ENCODE measurements around the gene IVD.
A peak's percentile ranks its signal among the peaks of the same experiment; 100 is the strongest.

IVD gene

DNA sequence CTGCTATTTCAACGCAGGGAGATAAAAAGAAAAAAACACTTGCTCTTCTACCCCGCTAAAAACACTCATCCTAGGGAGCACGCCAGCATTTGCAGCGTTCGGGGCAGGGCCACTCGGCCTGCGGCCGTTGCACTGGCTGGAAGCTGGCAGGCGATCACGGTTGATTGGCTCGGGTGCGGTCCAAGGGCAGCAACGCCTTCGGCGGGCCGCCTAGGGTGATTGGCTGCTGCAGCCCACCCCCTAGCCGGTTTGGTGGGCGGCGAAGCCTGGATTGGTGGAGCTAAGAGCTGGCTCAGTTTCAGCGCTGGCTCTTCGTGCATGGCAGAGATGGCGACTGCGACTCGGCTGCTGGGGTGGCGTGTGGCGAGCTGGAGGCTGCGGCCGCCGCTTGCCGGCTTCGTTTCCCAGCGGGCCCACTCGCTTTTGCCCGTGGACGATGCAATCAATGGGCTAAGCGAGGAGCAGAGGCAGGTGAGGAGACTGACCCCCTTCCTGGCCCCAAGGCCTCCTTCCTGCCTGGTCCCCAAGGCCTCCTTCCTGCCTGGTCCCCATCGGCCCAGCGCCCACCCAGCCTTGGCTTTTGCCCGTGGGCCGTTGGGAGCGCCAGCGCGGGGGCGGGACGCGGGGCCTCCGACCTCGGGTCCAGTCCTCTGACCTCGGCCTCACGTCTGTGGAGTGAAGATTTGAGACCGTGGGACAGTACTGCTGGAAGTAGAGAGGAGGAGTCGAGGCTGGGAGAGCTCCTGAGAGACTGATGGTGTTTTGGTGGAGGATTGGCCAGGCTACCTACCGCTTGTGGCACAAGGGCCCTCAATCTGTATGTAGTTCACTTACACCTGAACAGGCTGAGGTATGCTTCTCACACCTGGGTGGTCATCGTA lies at the start of gene IVD:
Gene IVD, plus strand, starts transcription at position 295 of the 881 bp plus-strand sequence. Its CDS starts 33 bp downstream, at position 328.
- peak; percentile 89 for DNase-seq (ENCODE audit: low read depth, low spot score)

DNA sequence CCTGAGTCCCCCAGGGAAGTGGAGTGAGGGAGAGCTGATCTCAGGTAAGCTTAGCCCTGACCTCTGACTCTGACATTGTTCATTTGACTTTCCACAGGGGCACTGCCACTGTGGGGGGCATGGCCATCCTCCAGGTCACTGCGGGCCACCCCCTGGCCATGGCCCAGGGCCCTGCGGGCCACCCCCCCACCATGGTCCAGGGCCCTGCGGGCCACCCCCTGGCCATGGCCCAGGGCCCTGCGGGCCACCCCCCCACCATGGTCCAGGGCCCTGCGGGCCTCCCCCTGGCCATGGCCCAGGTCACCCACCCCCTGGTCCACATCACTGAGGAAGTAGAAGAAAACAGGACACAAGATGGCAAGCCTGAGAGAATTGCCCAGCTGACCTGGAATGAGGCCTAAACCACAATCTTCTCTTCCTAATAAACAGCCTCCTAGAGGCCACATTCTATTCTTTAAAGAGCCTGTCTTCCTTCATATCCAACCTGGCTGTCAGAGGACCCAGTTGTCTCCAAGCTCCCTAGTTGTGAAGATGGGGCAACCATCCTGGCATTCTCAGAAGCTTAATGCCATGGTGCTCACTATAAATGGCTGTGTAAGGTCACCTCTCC lies 49.5 kb upstream of the IVD start:
- no peak for DNase-seq (ENCODE audit: low read depth, low spot score)

DNA sequence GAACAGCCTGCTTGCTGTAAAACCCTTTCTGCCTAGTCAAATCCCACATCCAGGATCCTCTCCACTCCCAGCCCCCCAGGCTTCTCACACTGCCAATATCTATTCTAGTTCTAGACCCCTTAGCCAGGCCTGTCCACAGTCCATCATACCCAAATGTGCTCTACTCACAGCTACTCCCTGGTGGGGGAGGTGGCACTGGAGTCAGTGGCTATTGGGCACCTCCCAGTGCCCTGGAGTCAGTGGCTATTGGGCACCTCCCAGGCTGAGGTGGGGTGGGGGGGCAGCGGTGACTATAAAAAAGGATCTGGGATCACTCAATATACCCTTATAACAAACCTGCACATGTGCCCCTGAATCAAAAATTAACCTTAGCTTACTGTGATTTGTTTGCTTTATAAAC lies 48.3 kb upstream of the IVD start:
- no peak for DNase-seq (ENCODE audit: low read depth, low spot score)

DNA sequence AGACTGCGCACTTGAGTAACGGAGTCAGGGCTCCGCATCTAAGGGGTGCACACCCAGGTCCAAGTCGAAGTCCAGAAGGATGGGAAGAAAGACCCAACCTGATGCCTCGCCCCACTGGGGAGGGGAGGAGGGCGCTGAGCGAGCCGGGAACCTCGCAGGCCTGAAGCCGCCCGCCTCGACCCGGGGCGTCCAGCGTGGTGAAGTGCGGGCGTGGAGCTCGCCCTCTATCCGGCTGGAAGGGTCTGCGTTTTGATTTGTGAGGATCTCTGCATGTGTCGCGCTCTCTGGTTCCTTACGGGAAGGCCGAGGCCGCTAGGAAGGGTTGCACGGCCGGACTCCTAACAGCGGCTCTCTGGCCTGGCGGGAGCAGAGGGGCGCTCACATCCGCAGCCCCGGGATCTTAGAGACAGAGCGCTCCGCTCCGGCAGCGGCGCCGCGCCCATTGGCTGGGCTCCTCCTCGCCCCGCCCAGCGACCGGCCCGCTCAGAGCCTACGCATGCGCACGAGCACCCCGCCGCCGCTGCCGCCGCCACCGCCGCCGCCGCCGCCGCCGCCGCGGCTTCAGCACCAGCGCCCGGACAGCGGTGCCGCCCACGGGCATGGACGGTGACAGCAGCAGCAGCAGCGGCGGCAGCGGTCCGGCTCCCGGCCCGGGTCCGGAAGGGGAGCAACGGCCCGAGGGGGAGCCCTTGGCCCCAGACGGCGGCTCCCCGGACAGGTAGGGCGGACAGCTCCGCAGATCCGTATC lies 47.7 kb upstream of the IVD start, which contains the start of gene DISP2:
Gene DISP2, plus strand, starts transcription at position 497 of the 748 bp plus-strand sequence. Its CDS starts 103 bp downstream, at position 600.
- no peak for DNase-seq (ENCODE audit: low read depth, low spot score)

DNA sequence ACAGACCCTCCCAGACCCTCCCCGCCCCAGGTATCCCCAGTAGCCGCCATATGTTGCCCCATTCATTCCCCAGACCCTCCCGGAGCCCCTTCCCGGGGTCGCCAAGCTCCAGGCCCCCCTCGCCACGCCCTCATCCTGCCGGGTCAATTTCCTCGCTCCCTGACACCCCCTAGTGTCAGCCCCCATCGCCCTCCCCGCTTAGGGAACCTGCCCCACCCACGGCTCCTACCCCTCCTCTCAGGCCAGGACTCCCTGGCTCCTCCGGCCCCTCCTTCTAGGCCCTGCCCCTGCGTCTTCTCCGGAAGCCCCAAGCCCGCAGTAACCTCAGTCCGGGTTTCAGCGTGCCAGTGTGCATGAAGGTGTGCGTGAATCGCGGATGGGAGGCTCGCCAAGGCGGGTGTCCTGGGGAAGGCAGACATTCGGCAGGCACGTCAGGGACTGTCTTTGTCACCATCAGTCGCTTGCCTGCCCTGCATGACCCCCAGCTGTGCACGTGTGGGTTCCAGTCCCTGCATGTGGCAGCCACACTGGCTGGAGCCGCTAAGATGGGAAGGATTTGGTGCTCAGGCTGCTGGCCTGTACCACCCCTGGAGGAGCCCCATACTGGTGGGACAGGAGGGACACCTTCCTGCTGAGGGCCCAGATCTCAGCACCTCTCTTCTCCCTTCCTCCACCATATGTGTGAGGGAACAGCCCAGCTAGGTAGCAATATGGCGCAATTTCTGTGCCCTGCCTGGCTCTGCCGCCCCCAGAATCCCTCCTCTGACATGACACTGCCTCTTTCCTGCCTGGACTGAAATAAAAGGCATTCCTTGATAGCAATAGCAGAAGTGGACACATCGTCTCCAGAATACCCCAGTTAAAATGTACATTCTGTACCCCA lies 46.9 kb upstream of the IVD start:
- no peak for DNase-seq (ENCODE audit: low read depth, low spot score)

DNA sequence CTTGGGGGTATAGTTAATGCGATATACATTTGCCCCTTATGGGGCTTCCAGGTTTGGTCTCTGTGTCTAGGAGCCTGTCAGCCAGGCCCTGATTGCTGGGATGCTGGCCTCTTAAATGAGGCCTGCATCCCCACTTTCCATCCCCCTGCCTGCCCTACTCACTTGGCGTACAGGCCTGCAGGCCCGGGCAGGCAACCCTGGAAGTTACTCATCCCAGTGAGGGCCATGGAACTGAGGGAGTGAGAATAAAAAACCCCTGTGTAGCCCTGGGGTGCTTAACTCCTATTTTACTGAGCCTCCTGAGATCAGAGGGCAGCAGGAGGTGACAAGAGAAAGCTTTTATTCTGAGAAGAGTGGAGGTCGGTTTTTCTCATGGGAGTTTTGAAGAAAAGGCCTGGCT lies 45.6 kb upstream of the IVD start:
- no peak for DNase-seq (ENCODE audit: low read depth, low spot score)

DNA sequence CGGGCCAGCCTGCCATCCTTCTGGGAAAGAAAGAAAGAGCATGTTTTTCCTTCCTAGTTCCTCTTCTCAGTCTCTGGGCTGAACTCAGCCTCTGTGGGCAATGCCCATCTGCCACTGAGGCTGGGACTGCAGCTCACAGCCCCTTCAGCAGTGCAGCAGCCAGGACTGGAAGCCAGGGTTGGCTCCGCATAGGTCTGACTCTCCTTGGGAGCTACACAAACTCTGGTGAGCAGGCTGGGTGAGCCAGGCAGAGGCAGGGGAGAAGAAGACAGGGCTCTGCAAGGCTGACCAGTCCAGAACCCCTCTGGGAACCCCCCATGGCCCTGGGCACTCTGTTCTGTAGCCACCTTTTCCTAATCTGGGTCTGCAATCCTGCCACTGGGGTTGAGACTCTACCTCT lies 44.0 kb upstream of the IVD start:
- no peak for DNase-seq (ENCODE audit: low read depth, low spot score)

DNA sequence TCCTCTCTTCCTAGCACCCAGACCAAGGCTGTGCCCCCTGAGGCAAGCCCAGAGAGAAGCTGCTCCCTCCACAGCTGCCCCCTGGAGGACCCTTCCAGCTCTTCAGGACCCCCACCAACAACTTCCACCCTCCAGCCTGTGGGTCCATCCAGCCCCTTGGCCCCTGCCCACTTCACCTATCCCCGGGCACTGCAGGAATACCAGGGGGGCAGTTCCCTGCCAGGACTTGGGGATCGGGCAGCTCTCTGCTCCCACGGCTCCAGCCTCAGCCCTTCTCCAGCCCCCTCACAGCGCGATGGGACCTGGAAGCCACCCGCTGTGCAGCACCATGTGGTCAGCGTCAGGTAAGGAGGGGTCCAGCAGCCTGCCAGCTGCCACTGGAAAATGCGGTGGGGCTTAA lies 42.0 kb upstream of the IVD start:
- no peak for DNase-seq (ENCODE audit: low read depth, low spot score)

DNA sequence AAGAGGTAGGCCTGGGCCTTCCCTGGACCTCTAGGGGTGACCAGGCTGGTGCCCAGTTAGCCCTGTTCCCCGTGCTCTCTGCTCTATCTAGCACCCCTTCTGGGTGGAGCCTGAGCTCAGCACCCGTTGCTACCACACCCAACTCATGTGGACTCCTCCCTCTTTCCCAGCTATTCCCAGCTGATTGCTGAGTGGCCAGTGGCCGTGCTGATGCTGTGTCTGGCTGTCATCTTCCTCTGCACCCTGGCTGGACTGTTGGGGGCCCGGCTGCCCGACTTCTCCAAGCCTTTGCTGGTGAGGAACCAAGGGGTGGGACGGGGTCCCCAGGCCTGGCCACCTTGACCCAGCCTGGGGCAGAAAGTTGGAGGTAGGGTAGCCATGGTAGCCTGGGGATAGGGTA lies 41.3 kb upstream of the IVD start:
- DNase-seq (ENCODE audit: low read depth, low spot score), result no peak

DNA sequence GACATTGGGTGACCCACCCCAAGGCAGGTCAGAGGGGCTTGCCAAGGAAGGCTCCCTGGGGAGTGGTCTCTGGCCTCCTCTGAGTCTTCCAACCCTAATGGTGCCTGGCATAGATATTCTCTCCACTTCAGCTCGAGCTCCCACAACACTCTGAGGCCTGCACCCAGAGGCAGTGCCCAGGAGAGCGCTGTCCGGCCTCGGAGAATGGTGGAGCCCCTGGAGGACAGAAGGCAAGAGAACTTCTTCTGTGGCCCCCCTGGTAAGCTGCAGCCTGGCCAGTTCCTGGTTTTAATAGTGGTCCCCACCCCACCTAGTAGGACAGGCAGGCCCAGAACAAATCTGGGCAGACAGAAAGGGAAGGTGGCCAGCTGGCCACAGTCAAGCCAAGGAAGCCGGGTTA lies 40.6 kb upstream of the IVD start:
- DNase-seq (ENCODE audit: low read depth, low spot score), result no peak

DNA sequence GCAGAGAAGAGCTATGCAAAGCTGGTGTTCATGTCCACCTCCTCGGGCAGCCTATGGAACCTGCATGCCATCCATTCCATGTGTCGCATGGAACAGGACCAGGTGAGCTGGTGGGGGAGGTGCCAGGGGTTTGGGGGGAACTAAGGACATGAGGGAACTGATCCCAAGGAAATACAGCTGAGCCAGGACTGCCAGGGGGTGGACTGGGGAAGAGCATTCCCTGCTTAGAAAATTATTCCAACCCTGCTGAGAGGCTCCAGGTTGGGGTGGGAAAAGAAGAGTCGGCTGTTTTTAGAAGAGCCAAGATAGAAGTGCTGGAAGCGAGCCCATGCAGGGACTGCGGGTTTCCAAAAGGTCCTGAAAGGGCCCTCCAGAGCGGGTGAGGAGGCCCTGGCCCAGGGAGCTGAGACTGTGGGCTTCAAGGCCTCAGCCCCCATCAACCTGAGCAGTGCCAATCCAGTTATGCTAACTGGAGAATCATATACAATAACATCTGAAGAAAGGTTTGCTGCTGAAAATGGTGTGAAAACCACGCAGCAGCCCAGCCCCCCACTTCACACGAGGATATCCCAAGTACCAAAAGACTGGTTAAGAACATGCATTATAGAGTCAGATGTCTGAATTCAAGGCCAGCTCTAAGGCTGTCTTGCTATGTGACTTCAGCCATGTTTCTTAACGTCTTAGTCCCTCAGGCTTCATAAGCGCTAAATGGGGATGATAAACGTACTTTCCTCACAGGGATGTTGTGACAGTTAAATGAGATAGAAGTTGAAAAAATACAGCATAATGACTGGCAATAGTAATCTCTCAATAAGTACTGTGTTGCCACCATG lies 39.8 kb upstream of the IVD start:
- no peak for DNase-seq (ENCODE audit: low read depth, low spot score)

DNA sequence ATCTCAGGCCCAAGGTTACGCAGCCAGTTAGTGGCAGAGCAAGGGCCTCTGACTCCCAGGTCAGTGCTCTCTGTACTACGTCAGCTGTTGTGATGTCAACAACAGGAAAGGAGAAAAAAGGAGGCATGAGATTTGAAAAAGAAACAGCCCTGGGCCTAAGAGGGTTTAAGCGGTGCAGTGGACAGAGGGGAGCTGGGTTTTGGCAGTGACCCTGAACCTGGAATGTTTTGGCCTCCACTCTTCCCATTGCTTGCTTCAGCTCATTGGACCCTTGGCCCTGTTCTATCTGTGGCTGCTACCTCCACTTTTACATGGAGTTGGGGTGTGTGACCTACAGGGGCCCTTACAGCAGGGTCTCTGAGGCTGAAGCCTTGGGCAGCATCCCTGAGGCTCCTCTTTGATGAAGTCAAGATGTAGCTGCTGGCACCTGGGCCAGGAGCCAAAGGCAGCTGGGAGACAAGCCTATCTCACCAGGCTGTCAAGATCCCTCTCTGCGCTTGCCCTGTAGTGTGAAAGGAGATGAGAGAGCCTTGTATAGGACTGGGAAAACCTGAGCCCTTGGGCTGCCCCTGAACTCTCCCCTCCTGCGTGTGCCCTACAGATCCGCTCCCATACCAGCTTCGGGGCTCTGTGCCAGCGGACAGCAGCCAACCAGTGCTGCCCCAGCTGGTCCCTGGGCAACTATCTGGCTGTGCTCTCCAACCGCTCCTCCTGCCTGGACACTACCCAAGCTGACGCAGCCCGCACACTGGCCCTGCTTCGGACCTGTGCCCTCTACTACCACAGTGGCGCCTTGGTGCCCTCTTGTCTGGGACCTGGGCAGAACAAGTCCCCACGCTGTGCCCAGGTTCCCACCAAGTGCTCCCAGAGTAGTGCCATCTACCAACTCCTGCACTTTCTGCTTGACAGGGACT lies 38.9 kb upstream of the IVD start:
- DNase-seq (ENCODE audit: low read depth, low spot score), result no peak

DNA sequence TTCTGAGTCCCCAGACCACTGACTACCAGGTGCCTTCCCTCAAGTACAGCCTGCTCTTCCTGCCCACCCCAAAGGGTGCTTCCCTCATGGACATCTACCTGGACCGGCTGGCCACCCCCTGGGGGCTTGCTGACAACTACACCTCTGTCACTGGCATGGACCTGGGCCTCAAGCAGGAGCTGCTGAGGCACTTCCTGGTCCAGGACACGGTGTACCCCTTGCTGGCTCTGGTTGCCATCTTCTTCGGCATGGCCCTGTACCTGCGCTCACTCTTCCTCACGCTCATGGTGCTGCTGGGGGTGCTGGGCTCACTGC lies 38.3 kb upstream of the IVD start:
- DNase-seq (ENCODE audit: low read depth, low spot score), result no peak

DNA sequence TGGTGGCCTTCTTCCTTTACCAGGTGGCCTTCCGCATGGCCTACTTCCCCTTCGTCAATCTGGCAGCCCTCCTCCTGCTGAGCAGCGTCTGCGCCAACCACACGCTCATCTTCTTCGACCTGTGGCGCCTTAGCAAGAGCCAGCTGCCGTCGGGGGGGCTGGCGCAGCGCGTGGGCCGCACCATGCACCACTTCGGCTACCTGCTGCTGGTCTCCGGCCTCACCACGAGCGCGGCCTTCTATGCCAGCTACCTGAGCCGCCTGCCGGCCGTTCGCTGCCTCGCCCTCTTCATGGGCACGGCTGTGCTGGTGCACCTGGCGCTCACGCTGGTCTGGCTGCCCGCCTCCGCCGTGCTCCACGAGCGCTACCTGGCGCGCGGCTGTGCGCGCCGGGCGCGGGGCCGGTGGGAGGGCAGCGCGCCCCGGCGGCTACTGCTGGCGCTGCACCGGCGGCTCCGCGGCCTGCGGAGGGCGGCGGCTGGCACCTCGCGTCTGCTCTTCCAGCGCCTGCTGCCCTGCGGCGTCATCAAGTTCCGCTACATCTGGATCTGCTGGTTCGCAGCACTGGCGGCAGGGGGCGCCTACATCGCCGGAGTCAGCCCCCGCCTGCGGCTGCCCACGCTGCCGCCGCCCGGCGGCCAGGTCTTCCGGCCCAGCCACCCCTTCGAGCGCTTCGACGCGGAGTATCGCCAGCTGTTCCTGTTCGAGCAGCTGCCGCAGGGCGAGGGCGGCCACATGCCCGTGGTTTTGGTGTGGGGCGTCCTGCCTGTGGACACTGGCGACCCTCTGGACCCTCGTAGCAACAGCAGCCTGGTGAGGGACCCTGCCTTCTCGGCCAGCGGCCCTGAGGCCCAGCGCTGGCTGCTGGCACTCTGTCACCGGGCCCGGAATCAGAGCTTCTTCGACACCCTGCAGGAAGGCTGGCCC lies 37.6 kb upstream of the IVD start:
- DNase-seq (ENCODE audit: low read depth, low spot score), result peak; percentile 79

DNA sequence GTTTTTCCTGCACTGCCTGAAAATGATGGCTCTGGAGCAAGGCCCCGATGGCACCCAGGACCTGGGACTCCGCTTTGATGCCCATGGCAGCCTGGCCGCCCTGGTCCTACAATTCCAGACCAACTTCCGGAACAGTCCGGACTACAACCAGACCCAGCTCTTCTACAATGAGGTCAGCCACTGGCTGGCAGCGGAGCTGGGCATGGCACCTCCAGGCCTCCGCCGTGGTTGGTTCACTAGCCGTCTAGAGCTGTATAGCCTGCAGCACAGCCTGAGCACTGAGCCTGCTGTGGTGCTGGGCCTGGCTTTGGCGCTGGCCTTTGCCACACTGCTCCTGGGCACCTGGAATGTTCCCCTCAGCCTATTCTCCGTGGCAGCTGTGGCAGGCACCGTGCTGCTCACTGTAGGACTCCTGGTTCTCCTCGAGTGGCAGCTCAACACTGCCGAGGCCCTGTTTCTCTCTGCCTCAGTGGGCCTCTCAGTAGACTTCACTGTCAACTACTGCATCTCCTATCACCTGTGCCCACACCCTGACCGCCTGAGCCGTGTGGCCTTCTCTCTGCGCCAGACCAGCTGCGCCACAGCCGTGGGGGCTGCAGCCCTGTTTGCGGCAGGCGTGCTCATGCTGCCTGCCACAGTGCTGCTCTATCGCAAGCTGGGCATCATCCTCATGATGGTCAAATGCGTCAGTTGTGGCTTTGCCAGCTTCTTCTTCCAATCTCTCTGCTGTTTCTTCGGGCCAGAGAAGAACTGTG lies 36.7 kb upstream of the IVD start:
- no peak for DNase-seq (ENCODE audit: low read depth, low spot score)

DNA sequence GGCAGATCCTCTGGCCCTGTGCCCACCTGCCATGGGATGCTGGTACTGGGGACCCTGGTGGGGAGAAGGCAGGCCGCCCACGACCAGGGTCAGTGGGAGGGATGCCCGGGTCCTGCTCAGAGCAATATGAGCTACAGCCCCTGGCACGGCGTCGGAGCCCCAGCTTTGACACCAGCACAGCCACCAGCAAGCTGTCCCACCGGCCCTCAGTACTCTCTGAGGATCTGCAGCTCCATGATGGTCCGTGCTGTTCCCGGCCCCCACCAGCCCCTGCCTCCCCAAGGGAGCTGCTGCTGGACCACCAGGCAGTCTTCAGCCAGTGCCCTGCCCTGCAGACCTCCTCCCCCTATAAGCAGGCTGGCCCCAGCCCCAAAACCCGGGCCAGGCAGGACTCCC lies 36.1 kb upstream of the IVD start:
- no peak for DNase-seq (ENCODE audit: low read depth, low spot score)

DNA sequence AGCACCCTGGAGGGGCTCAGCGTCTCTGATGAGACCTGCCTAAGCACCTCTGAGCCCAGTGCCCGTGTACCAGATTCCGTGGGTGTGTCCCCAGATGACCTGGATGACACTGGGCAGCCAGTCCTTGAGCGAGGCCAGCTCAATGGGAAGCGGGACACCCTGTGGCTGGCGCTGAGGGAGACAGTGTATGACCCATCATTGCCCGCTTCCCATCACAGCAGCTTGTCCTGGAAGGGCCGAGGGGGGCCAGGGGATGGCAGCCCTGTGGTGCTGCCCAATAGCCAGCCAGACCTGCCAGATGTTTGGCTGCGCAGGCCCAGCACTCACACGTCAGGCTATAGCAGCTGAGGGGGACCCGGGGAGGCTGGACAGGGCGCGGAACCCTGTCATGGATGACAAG lies 35.6 kb upstream of the IVD start:
- DNase-seq (ENCODE audit: low read depth, low spot score), result no peak

DNA sequence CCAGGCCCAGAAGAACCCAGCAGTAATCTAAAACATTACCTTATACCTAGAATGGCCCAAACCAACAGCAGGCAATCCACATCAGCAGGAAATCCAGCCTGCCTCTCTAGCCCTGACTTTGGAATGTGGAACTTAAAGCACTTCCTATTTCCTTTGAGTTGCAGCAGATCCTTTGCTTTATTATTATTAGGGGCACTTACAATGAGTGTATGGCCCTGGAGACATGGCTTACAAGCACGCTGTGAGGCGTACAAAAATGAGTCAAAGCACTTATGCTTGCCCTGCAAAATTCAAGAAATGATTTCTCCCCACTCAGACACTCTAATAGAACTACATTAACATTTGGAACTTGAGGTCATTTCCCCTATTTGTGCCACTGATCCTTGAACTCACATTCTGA lies 32.6 kb upstream of the IVD start:
- no peak for DNase-seq (ENCODE audit: low read depth, low spot score)
